Measurements from ENCODE around the gene DGKG.

DGKG gene

GRCh38 chr3:186200726-186201125, 161.3 kb downstream of the DGKG start:
- DNase-seq: no peak

GRCh38 chr3:186198442-186198841, 163.6 kb downstream of the DGKG start:
- no peak for DNase-seq

GRCh38 chr3:186194451-186194811, 167.6 kb downstream of the DGKG start:
- DNase-seq: no peak

- peak; percentile 76 for DNase-seq
Observed at GRCh38 chr3:186193534-186194450, 168.2 kb downstream of the DGKG start.

GRCh38 chr3:186192823-186193222, 169.2 kb downstream of the DGKG start:
- DNase-seq: no peak

DNA sequence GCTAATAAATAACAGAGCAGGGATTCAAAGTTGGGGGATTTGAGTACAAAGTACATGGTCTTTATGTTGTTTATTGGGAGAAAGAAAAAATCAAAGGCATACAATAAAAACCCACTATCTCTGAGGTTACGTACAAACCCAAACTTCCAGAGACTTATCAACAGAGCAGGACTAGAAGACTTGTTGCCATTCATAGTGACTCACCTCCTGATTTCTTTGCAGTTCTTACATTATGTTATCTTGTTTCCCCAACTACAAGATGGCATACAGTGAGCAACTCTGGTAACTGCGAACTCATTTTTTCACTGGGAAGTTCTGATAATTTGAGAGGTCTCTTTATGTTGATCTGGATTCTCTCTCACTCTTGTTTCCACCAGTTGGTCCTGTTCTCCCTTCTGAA, 172.5 kb downstream of the DGKG start:
- DNase-seq: no peak

DNA sequence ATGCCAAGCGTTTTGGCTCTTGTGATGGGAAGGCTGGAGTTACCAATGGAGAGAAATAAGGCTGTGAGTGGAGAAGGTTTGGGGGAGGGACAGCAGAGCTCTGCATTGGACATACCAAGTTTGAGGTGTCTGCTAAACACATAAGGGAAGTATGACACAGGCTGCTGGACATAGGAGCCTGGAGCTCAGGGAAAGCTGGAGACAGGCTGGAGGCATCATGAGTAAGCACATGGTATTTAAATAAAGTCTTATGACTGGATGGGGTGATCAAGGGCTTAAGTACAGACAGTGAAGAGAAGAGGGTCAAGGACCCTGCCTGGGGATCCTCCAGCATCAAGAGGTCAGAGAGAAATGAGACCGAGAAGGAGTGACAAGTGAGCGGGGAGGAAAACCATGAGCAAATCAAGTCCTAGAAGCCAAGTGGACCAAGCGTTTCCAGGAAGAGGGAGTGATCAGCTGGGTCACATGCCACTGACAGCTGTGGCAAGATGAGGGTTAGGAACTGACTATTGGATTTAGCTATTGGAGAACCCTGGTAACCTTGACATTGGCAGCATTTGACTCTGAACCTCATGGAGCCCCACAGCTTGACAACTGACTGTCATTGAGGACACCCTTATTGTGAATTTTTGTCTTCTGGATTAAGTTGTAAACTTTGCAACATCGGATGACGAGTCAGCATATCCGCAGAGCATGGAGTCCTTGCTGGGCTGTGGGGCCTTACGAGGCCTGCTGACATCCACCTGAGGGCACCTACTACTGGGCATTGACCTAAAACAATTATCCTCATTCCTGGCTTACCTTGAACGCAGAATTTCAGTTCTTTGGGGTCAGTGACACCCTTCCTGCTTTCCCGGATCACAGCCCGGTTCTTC, 174.4 kb downstream of the DGKG start:
- no peak for DNase-seq

DNA sequence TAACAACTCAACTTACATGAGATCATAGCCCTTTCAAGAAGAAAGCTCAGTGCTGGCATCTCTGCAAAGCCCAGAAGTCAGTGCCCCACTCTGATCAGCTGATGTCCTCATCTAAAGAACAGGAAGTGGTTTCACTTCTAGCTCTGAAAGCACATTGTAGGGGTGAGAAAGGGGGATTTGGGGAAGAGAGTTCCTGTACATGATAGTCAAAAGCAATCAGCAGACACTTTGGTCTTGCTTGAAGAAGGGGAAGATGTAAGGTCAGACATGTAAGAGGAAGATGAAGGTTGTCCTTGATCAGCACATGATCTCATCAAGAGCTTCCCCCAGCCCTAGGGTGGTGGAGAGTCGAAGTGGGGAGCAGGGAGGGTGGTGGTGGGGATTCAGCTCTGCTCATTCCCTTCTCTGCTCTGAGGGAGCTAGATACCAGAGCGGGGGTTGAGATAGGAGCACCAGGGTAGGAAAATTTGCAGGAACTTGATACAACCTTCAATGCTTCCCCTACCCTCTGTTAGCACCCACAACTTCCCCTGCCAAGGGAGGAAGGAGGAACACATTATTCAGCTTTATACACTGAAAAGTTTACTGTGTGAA, 176.7 kb downstream of the DGKG start:
- DNase-seq: no peak

- DNase-seq: no peak
Observed at GRCh38 chr3:186184021-186184420, 178.0 kb downstream of the DGKG start.

- DNase-seq: no peak
Observed at GRCh38 chr3:186182850-186183249, 179.2 kb downstream of the DGKG start.

DNA sequence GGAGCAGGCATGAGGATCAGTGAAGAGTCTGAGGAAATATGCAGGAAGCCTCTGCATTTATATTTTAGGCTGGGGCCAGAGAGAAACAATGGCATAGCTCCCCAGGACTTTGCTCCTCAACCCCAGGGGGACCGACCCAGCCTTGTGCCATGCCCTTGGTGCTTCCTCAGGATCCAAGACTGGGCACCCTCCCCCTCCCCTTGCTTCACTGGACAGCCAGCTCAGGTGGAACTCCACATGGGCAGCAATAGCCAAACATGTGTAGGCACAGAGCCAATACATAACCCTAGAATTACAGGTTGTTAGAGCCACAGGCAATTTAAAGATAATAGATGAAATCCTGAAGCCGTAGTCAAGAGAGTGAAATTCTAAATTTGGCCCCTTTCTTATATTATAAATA, 180.1 kb downstream of the DGKG start:
- peak; percentile 33 for DNase-seq

- peak; percentile 39 for DNase-seq
Observed at GRCh38 chr3:186180891-186181481, 181.0 kb downstream of the DGKG start.

- DNase-seq: no peak
Observed at GRCh38 chr3:186180151-186180550, 181.9 kb downstream of the DGKG start.

- peak; percentile 33 for DNase-seq
Observed at GRCh38 chr3:186178412-186178811, 183.6 kb downstream of the DGKG start.

- peak; percentile 6 for DNase-seq
Observed at GRCh38 chr3:186176373-186176990, 185.6 kb downstream of the DGKG start.

GRCh38 chr3:186173224-186173815, 188.7 kb downstream of the DGKG start:
- peak; percentile 33 for DNase-seq

DNA sequence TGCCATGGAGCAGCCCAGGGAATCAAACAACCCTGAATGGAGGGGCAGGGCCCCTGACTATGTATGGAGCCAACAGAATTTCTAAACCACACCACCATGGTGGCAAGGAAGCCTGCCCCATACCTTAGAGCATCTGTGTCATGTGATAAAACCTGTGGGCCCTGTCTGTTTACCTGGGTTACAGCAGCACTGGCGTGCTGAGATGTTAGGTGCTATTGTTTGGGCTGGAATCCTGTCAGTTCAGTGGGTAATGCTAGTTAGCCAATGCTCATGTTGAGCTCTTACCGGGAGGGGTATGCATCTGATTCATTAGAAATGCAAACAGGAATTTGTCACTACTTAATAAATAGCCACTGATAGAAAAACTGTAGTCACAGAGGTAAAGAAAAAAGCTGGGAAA, 189.7 kb downstream of the DGKG start:
- peak; percentile 47 for DNase-seq

- no peak for DNase-seq
Observed at GRCh38 chr3:186171521-186171920, 190.5 kb downstream of the DGKG start.

DNA sequence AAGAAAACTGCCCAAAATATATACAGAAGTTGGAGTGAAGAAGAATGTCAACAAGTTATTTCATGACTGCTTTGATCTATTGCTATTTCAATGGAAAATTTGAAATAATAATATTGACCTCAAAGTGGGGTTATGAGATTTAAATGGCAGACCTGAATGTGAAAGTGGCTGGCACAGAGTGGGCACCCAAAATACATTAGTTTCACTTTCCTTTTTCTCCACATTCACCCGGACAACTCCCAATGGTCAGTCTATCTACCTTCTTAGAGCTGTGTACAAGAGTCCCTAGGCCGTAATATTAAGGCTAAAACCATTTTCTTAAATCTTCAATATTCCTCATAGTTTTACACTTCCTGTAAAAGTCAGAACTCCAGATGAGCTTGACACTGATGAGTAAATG, 191.5 kb downstream of the DGKG start:
- no peak for DNase-seq

- no peak for DNase-seq
Observed at GRCh38 chr3:186169379-186169778, 192.7 kb downstream of the DGKG start.

- no peak for DNase-seq
Observed at GRCh38 chr3:186168976-186169375, 193.1 kb downstream of the DGKG start.

Data from islet precursor cell (in vitro differentiated cells).